Stimulated activated CD4-positive, alpha-beta T cell treated with anti-CD3 and anti-CD28 coated beads, TNF-alpha, amount 100 ng/mL, for 1 hour (primary cell): ENCODE results near the gene BCAS3.
"Not testable (repeated sequence)": the region's sequence is repeated elsewhere in the genome, so short reads cannot be mapped to it uniquely, and the experiment has no call there.

Experiments used
- DNase-seq, 3 donors: peaks; one replicate each; pipeline ENCODE4 v3.0.0-alpha.2; 2020; ENCODE audit warnings: low read depth in 3 of 3, low spot score in 1 of 3

BCAS3 gene

DNA sequence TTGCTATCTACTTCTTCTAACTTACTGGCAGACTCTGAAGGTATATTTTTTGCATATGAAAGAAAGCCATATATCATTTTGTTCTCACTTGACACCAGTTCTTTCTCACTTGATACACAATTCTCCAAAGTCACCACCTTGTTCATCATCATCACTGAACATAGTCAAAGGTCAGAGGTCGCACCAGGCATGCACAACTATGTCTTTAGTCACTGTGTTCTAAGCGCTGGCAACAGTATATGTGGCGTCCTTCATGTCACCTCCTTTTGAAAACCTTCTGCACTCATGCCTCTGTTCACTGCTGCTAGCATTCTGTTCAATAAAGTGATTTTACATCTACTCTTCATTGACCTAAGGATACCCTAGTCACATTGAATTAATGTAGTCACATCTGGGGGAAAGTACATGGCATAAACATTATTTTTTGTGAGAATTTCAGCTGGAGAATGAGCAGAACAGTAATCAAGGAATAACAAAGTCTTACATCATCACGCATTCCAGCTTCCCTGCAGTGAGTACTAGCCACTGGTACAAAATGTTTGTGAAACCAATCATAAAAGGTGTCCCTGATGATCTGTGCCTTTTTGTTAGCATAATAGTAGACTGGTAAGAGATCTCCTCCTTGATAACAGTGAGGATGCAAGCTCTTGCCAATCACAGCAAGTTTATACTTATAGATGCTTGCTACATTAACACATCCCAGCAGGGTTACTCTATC is 754.1 kb downstream of the BCAS3 start:
- DNase-seq = no peak

DNA sequence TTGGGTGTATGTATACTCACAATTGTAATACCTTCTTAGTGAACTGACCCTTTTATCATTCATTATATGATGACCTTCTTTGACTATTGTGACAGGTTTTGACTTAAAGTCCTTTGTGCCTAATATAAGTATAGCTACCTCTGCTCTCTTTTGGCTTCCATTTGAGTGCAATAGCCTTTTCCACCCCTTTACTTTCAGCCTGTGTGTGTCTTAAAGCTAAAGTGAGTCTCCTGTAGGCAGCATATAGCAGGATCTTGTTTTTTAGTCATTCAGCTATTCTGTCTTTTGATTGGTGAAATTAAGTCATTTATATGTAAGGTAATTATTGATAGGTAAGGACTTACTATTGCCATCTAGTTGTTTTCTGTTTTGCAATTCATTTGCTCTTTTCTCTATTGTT is 758.6 kb downstream of the BCAS3 start:
- DNase-seq = no peak

- DNase-seq = no peak
These were observed 759.5 kb downstream of the BCAS3 start for GRCh38 chr17:61436995-61437704.

DNA sequence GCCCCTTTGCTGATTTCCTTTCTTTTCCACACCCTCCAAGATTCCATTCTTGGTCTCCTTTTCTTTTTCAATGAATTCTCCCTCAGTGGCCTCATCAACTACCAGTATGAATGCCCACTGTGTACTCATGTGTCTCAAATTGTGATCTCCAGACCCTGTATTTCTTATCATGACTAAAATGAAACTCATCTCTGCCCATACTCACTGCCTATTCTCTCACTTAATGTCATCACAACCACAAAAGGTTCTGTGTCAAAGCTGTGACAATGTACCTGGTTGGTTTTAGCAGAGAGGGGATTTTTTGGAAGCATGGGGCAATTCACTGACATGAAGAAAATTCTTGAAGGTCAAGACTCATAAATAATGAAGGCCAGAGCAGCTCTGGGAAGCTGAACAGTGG is 763.0 kb downstream of the BCAS3 start:
- DNase-seq = no peak

GRCh38 chr17:61441507-61441906 is 763.9 kb downstream of the BCAS3 start:
- not testable (repeated sequence) for DNase-seq

DNA sequence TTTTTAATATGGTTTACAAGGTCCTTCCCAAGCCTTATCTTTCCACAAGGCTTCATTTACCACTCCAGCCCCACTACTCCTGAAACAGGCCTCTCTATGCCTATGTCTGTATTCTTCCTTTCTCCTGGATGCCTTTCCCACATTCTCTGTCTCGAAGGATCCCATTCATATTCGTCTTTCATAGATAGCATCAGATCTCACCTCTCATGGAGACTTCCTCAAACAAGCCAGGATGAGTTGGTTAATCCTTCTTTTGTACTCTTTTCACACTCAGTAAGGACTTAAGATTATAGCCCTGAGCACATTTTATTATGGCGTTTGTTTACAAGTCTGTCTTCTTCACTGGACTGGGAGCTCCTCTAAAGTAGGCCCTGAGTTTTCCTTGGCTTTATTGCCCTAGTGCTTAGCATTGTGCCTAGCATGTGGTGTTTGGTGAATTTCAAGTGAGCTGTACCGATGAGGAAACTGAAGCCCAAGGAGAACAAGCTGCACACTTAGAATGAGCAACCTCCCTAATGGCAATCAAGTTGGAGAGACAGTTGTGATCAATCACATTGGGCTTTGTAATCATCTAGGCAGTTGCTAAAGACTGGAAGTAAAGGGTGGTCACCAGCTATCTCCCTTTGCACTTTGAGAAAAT is 764.6 kb downstream of the BCAS3 start:
- DNase-seq = no peak
